GM18861 (cell line): ENCODE results near the gene TPD52L2.
"Not testable (repeated sequence)": the region's sequence is repeated elsewhere in the genome, so short reads cannot be mapped to it uniquely, and the experiment has no call there.

Experiments
- ATAC-seq: cut with Tn5 transposase; IDR thresholded peaks from one replicate; pipeline ENCODE4 v1.9.1; 2021; ENCODE audit not compliant: unreplicated experiment

TPD52L2 gene

DNA sequence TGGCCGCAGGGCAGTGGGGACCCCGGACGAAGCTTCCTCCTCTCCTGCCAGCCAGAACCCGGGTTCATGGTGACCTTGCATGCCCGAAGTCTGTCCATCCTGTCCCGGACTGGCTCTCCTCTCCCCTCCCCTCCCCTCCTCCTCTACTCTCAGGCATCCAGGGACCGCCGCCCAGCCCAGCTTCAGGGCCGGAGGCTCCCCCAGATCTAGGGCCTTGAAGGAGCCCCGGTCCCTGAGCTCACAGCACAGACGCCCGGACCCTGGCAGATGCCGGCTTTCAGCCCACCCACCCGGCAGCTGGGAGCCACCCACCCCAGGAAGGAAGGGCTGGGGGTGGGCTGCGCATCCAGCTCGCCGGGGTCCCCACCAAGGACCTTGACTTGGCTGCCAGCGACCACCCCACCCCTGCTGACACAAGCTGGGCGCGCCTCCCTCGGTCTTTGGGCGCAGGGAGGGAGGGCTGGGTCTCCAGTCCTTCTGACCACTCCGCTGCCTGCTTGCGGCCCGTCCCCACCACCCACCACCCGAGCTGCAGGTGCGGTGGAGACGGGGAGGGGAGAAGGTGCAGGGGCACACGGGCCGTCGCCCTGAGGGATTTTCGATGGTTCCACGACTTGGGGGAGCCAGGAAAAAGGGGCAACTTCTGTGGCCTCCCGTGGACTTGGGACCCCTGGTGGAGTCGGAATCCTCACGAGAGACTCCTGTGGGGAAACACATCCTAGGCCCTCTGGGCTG, 9.5 kb upstream of the TPD52L2 start:
- no peak for ATAC-seq

- no peak for ATAC-seq
Observed at GRCh38 chr20:63856098-63856511, 9.0 kb upstream of the TPD52L2 start.

DNA sequence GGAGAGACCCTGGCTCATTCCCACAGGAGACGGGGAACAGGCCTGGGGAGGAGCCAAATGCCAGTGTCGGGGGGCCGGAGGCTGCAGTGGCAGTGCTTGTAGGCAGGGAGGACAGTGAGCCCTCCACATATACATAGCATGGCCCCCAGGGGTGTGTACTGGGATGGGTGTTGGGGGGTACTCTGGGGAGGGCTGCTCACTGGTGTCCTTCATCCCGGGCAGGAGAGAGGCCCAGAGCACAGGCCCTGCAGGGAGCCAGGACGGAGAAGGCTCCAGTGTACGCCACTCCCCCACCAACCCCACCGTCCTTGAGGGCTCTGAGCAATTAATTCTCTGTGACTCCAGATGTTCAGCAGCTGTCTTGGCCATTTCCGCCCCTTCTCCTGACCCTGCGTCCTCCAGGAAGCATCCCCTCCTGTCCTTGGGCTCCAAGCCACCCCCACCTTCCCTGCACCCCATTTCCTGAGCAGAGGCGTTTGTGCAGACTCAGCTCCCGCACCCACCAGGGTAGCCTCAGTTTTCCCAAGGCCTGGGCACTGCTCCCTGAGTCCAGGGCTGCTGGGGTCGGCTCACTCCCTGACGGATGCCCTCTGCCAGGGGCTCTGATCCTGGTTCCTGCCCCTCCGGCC, 7.2 kb upstream of the TPD52L2 start:
- ATAC-seq, result no peak

GRCh38 chr20:63858393-63859165, 6.5 kb upstream of the TPD52L2 start:
- ATAC-seq, result no peak

DNA sequence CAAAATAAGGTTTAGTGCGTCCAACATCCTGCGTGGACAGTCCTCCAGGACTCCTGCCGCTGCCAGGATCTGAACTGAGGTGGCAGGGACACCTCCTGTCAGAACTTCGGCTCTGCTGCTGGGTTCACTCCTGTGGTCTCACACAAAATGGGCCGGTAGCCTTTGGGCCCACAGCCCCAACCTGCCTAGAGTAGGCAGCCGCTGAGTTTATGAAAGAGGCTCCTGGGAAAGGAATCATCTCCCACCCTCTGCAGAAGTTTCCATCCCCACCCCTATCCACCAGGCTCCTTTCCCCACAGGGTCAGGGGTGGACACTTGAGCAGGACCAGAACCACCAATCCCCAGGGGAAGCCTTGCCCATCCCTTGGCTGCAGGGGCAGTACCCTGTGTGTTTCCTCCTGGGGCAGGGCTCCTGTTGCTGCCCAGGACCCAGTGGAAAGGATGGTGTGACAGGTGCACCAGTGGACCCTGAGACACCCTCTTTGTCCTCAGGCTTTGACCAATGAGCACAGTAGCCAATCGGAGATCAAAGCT, 5.8 kb upstream of the TPD52L2 start:
- ATAC-seq, result no peak

GRCh38 chr20:63860325-63861051, 4.6 kb upstream of the TPD52L2 start:
- ATAC-seq, result no peak

DNA sequence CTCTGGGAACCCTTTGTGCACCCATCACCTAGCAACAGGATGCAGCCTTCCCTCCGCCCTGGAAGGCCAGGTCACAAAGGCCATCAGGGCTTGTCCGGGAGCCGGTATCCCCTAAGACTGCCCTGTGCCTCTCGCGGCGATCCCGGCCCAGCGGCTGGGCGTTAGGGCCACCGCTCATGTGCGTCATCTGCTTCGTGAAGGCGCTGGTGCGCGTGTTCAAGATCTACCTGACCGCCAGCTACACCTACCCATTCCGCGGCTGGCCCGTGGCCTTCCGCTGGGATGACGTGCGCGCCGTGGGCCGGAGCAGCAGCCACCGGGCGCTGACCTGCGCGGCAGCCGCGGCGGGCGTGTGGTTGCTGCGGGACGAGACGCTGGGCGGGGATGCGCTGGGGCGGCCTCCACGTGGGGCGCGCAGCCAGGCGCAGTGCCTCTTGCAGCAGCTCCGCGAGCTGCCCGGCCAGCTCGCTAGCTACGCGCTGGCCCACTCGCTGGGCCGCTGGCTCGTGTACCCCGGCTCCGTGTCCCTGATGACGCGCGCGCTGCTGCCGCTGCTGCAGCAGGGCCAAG, 3.6 kb upstream of the TPD52L2 start, which contains the start of gene ABHD16B:
Gene ABHD16B (plus strand): TSS at position 134 of the 570 bp plus-strand sequence. CDS start 43 bp downstream, at position 177.
- ATAC-seq, result no peak

GRCh38 chr20:63861981-63862901, 2.8 kb upstream of the TPD52L2 start:
- no peak for ATAC-seq

DNA sequence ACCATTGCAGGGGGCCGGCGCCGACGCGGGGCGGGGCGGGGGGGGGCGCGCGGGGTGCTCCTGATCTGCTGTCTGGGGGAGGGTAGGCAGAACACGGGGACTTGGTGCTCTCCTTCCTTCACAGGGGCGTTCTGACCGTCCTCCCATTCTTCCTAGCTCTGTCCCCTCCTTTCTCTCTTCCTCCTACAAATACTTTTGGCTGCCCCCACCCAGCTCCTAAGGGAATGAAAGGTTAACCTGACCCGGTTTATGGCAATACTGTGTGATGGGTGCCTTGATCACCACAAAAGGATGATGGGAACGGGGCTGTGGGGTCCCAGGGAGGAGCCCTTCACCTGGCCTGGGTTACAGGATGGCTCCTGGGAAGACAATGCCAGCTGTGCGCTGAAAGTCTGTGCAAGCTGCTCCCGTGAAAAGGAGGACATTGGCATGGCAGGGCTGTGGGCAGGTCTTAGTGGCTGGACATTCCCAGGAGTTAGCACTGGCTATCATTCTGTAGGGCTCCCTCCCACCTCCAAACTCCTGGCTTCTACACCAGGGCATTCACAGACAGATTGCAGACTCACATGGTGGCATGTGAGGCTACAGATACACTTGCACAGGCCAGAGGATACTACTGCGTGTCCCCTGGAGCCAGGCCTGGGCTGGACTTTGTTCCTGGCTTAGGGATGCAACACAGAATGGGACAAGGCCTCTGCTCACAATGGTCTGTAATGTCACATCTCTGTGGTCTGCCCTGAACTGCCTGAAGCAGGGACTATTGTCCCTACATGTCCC, 1.9 kb upstream of the TPD52L2 start:
- no peak for ATAC-seq

GRCh38 chr20:63863798-63864544, 1.1 kb upstream of the TPD52L2 start:
- ATAC-seq, result peak; percentile 56

GRCh38 chr20:63864545-63864977, 509 bp upstream of the TPD52L2 start:
- ATAC-seq, result no peak

GRCh38 chr20:63867042-63867441, 2.0 kb downstream of the TPD52L2 start:
- ATAC-seq, result not testable (repeated sequence)

DNA sequence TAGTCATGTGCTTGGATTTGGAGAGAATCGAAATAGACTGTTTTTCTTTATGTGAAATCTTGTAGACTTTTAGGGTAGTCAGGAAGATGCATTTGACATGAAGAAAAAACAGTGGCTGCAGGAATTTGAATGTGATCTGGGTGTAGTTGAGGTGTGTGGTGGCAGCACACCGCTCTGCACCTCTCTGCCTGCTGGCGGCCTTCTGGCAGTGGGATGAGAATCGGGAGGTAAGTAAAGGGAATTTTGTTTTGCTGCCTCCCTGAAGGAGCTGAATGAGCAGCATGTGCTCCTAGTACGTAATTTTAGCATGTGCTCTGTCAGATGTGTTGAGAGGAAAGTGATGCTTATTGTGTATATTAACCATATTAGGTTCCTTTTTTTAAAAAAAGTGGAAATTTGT, 3.2 kb downstream of the TPD52L2 start:
- no peak for ATAC-seq

GRCh38 chr20:63873477-63873971, 8.5 kb downstream of the TPD52L2 start:
- ATAC-seq, result no peak

GRCh38 chr20:63874241-63874640, 9.2 kb downstream of the TPD52L2 start:
- not testable (repeated sequence) for ATAC-seq

DNA sequence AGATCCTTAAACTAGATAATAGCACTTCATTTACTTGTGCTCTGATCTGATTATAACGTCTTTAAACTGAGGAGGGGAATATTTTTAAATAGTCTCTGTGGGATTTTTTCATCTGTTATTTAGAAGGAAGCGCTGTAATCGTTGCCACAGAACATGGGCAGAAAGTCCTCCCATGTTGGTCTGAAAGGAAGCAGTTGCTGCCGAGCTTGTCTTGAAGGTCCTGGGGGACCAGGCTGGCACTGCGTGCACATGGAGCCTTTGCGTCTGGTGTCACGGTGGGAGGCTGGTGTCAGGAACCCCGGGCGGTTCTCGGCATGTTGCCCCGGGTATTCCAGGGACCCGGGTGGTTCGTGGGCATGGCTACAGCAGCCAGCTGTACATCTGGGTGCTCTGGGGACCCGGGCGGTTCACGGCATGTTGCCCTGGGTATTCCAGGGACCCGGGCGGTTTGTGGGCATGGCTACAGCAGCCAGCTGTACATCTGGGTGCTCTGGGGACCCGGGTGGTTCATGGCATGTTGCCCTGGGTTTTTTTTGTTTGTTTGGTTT, 11.5 kb downstream of the TPD52L2 start:
- no peak for ATAC-seq

GRCh38 chr20:63877755-63878470, 12.8 kb downstream of the TPD52L2 start:
- ATAC-seq, result no peak
